Measurements from ENCODE around the gene PPP1R14B. TPM values are rescaled to one million over a fixed set of nuclear protein-coding genes. Genes with fewer than 3 reads are reported as not detected.

The PPP1R14B gene
- total and polyA plus RNA-seq, 4 donors, result 24.2 to 57.6 (median 38.3) TPM

DNA sequence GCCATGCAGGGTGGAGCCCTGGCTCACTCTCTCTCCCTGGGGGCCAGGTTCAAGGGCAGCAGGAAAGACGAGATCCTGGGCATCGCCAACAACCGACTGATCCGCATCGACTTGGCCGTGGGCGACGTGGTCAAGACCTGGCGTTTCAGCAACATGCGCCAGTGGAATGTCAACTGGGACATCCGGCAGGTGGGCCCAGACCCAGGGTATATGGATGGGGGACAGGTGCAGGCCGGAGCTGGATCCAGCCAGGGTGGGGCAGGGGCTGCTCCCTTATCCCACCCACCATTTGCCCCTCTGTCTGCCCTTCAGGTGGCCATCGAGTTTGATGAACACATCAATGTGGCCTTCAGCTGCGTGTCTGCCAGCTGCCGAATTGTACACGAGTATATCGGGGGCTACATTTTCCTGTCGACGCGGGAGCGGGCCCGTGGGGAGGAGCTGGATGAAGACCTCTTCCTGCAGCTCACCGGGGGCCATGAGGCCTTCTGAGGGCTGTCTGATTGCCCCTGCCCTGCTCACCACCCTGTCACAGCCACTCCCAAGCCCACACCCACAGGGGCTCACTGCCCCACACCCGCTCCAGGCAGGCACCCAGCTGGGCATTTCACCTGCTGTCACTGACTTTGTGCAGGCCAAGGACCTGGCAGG is 23.6 kb downstream of the PPP1R14B start:
- Histone ChIP-seq H3K4me1 (ENCODE audit: control insufficient read depth in 4 of 4, insufficient read depth in 4 of 4, low read length in 3 of 4) (peaks cover 18 to 41% (median 32%) of the 10 kb centered on the region in 4 donors), H3K9me3 (ENCODE audit: control insufficient read depth in 4 of 4, low read length in 3 of 4) (no peaks in the 10 kb centered on the region), H3K27ac (ENCODE audit: low read depth in 1 of 2, low read length in 2 of 2) (no peak overlapping the region), H3K36me3 (ENCODE audit: control insufficient read depth in 4 of 4, insufficient read depth in 3 of 4, low read depth in 1 of 4, low read length in 3 of 4) (peaks cover 0 to 24% (median 9%) of the 10 kb centered on the region in 4 donors), H3K27me3 (ENCODE audit: control insufficient read depth in 4 of 4, insufficient read depth in 4 of 4, low read length in 3 of 4) (no peaks in the 10 kb centered on the region), H3K9ac (ENCODE audit: low read depth in 1 of 2, low read length in 2 of 2) (no peak overlapping the region), H3K4me3 (ENCODE audit: low read depth in 1 of 3, low read length in 3 of 3) (no peak overlapping the region)
- DNase-seq (ENCODE audit: low spot score), result no peak
- TF ChIP-seq NR2F2 (IDR thresholded peaks at IDR 0.05) (no peak), RXRA (IDR thresholded peaks at IDR 0.05) (no peak), GABPA (IDR thresholded peaks at IDR 0.05 in 1 of 2, conservative IDR thresholded peaks at IDR 0.05 in 1 of 2) (no peak), ZBTB33 (IDR thresholded peaks at IDR 0.05) (no peak), CTCF (IDR thresholded peaks at IDR 0.05; ENCODE audit: low read depth, low read length, missing input control) (no peak), HNF4A (conservative IDR thresholded peaks at IDR 0.05) (no peak), REST (IDR thresholded peaks at IDR 0.05) (no peak), FOXA2 (IDR thresholded peaks at IDR 0.05) (no peak), SP1 (IDR thresholded peaks at IDR 0.05) (no peak), RAD21 (IDR thresholded peaks at IDR 0.05) (no peak), YY1 (IDR thresholded peaks at IDR 0.05) (no peak), JUND (IDR thresholded peaks at IDR 0.05) (no peak), TAF1 (conservative IDR thresholded peaks at IDR 0.05) (no peak), FOXA1 (IDR thresholded peaks at IDR 0.05) (no peak), HNF4G (IDR thresholded peaks at IDR 0.05) (no peak)
- TF ChIP-seq, protein P1, sequence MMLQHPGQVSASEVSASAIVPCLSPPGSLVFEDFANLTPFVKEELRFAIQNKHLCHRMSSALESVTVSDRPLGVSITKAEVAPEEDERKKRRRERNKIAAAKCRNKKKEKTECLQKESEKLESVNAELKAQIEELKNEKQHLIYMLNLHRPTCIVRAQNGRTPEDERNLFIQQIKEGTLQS (IDR thresholded peaks at IDR 0.05), result no peak
- 89% methylated on average over 24 of the region's 24 CpGs for WGBS

DNA sequence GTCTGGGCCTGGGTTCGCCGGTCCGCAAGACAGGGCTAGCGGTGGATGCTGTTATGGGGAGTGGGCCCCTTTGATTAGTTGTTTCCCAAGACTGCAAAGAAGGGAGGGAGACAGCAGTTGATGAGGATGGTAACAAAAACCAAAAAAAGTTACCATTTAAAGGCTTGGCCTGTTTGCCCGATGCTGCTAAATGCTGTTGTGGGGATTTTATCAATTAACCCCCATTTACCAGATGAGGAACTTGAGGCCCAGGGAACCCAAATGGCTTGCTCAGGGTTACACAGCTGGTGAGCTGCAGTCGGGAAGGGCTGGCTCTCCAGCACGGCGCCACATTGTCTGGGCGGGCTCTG is 24.1 kb downstream of the PPP1R14B start:
- no peaks in the 10 kb centered on the region for H3K27me3 ChIP-seq (ENCODE audit: control insufficient read depth in 4 of 4, insufficient read depth in 4 of 4, low read length in 3 of 4)
- DNase-seq (ENCODE audit: low spot score), result no peak
- TF ChIP-seq RXRA (IDR thresholded peaks at IDR 0.05) (no peak), YY1 (IDR thresholded peaks at IDR 0.05) (no peak), CTCF (IDR thresholded peaks at IDR 0.05; ENCODE audit: low read depth, low read length, missing input control) (no peak), RAD21 (IDR thresholded peaks at IDR 0.05) (no peak), ZBTB33 (IDR thresholded peaks at IDR 0.05) (no peak)
- TF ChIP-seq, protein P1 (IDR thresholded peaks at IDR 0.05), result no peak
- H3K36me3 ChIP-seq (ENCODE audit: control insufficient read depth in 4 of 4, insufficient read depth in 3 of 4, low read depth in 1 of 4, low read length in 3 of 4), result peaks cover 0 to 24% (median 9%) of the 10 kb centered on the region in 4 donors
- no peak overlapping the region for H3K4me3 ChIP-seq (ENCODE audit: low read depth in 1 of 3, low read length in 3 of 3)
- 85% methylated on average over 9 of the region's 9 CpGs for WGBS
- no peaks in the 10 kb centered on the region for H3K9me3 ChIP-seq (ENCODE audit: control insufficient read depth in 4 of 4, low read length in 3 of 4)
- H3K4me1 ChIP-seq (ENCODE audit: control insufficient read depth in 4 of 4, insufficient read depth in 4 of 4, low read length in 3 of 4), result peaks cover 18 to 41% (median 32%) of the 10 kb centered on the region in 4 donors
- no peak overlapping the region for H3K9ac ChIP-seq (ENCODE audit: low read depth in 1 of 2, low read length in 2 of 2)
- no peak overlapping the region for H3K27ac ChIP-seq (ENCODE audit: low read depth in 1 of 2, low read length in 2 of 2)
